NCI-H524 treated with DMSO at 0.1 percent for 48 hours (cell line): Measurements from ENCODE around the gene B3GALT6.

Experiments used
- DNase-seq: peaks from one replicate; lab custom pipeline; 2025; lab: John Stamatoyannopoulos, UW

Gene B3GALT6

GRCh38 chr1:1264868-1265272 lies 32.8 kb downstream of the B3GALT6 start:
- DNase-seq = no peak

GRCh38 chr1:1267488-1268283 lies 35.6 kb downstream of the B3GALT6 start:
- DNase-seq = no peak

GRCh38 chr1:1268284-1268682 lies 36.2 kb downstream of the B3GALT6 start:
- DNase-seq = no peak

- DNase-seq = no peak
Measured at GRCh38 chr1:1270813-1271212, 38.8 kb downstream of the B3GALT6 start.

GRCh38 chr1:1272341-1273208 lies 40.5 kb downstream of the B3GALT6 start:
- no peak for DNase-seq

- no peak for DNase-seq
Measured at GRCh38 chr1:1273209-1273511, 41.1 kb downstream of the B3GALT6 start.

- DNase-seq = no peak
Measured at GRCh38 chr1:1273512-1274298, 41.7 kb downstream of the B3GALT6 start, which contains the start of gene UBE2J2. Gene UBE2J2, minus strand, starts transcription at chr1:1273854. Its CDS starts 5,862 bp downstream, at chr1:1267992.

GRCh38 chr1:1274299-1274930 lies 42.4 kb downstream of the B3GALT6 start:
- no peak for DNase-seq

- DNase-seq = no peak
Measured at GRCh38 chr1:1274931-1275431, 42.9 kb downstream of the B3GALT6 start.

GRCh38 chr1:1275836-1276235 lies 43.8 kb downstream of the B3GALT6 start:
- DNase-seq = no peak

GRCh38 chr1:1278620-1279019 lies 46.6 kb downstream of the B3GALT6 start:
- DNase-seq = no peak

GRCh38 chr1:1279028-1279427 lies 47.0 kb downstream of the B3GALT6 start:
- DNase-seq = no peak

GRCh38 chr1:1280782-1281481 lies 48.9 kb downstream of the B3GALT6 start:
- DNase-seq = no peak

- no peak for DNase-seq
Measured at GRCh38 chr1:1281533-1282321, 49.7 kb downstream of the B3GALT6 start.

GRCh38 chr1:1282998-1283397 lies 51.0 kb downstream of the B3GALT6 start:
- no peak for DNase-seq

- DNase-seq = no peak
Measured at GRCh38 chr1:1283821-1284220, 51.8 kb downstream of the B3GALT6 start.
